HepG2 (cell line): ENCODE results near the gene CST3. TPM values are rescaled to one million over a fixed set of nuclear protein-coding genes. Genes with fewer than 3 reads are reported as not detected.
"Not testable (repeated sequence)": the region's sequence is repeated elsewhere in the genome, so short reads cannot be mapped to it uniquely, and the experiment has no call there.

ENCODE experiments used
- ATAC-seq: fragments of 200-7000 bp; cut with Tn5 transposase; 3 replicates; pipeline ENCODE4 v1.9.1; 2020; ENCODE audit warnings: mild to moderate bottlenecking, moderate library complexity
- BruUV-seq: library from RNA; stranded (reverse); fragments of 400-500 nt; replicated peaks from 2 replicates; lab custom pipeline; 2021; lab: Mats Ljungman, UMichigan
- CTCF ChIA-PET: fragments of 300-600 bp; formaldehyde crosslinking; extraction: SDS; loops from one replicate; lab custom pipeline; 2021; ENCODE audit warnings: low total read pairs, inconsistent platforms, low intra/inter-chr PET ratio; lab: Yijun Ruan, JAX
- POLR2A ChIA-PET: fragments of 350-600 bp; sonication (Branson Sonifier 250); formaldehyde crosslinking; loops from one replicate; lab custom pipeline; 2020; ENCODE audit warnings: antibody characterized with exemption, inconsistent platforms; lab: Yijun Ruan, JAX
- DNase-seq: peaks from one replicate; pipeline ENCODE4 v3.0.0-alpha.2; 2015; ENCODE audit warnings: low spot score
- FAIRE-seq: peaks from 3 replicates; lab custom pipeline; 2011; peaks lifted over from hg19 to GRCh38; lab: Jason Lieb, UNC
- H2AFZ ChIP-seq: one replicate; pipeline ENCODE4 v1.6.1; 2011; ENCODE audit warnings: low read length, inconsistent platforms
- H3K27ac ChIP-seq: fragments of 300-600 bp; 3 replicates; pipeline ENCODE4 v1.8.0; 2011; ENCODE audit warnings: mixed run types, mild to moderate bottlenecking, mixed read lengths, low read length, inconsistent platforms; ENCODE audit not compliant: insufficient read depth; ENCODE audit errors: extremely low read length
- H3K27me3 ChIP-seq, 2 experiments: fragments of 200-600 bp in 1 of 2; 2 replicates in 1 of 2; 3 replicates in 1 of 2; pipeline versions ENCODE4 v1.6.0 to v1.8.0; 2011; ENCODE audit warnings: low read length in 2 of 2, mild to moderate bottlenecking in 2 of 2, moderate library complexity in 2 of 2, inconsistent platforms in 1 of 2; ENCODE audit not compliant: insufficient read depth in 2 of 2, control insufficient read depth in 1 of 2
- H3K36me3 ChIP-seq, 2 experiments: fragments of 200-600 bp in 1 of 2; replicated peaks in 1 of 2; 2 replicates in 1 of 2; 3 replicates in 1 of 2; pipeline versions ENCODE4 v1.5.1 to v1.8.0; 2011; ENCODE audit warnings: low read length in 2 of 2, inconsistent platforms in 1 of 2; ENCODE audit not compliant: insufficient read depth in 2 of 2, control insufficient read depth in 1 of 2
- H3K4me1 ChIP-seq: 2 replicates; pipeline ENCODE4 v1.5.1; 2012; ENCODE audit warnings: low read length, inconsistent platforms; ENCODE audit not compliant: insufficient read depth
- H3K4me2 ChIP-seq: 2 replicates; pipeline ENCODE4 v1.6.0; 2011; ENCODE audit warnings: low read depth, low read length, inconsistent platforms
- H3K4me3 ChIP-seq, 3 experiments: fragments of 200-600 bp in 1 of 3; sonication (generic), shearing (Covaris generic) in 1 of 3; replicated peaks in 1 of 3; 2 replicates each; pipeline ENCODE4 v1.5.1; 2011 to 2016; ENCODE audit warnings: low read length in 3 of 3, inconsistent platforms in 2 of 3, low read depth in 2 of 3, mild to moderate bottlenecking in 2 of 3, control low read depth in 1 of 3, mixed read lengths in 1 of 3; ENCODE audit not compliant: insufficient read depth in 1 of 3
- H3K79me2 ChIP-seq: one replicate; pipeline ENCODE4 v1.6.1; 2011; ENCODE audit warnings: low read length, inconsistent platforms; ENCODE audit not compliant: insufficient read depth
- H3K9ac ChIP-seq: 2 replicates; pipeline ENCODE4 v1.6.0; 2011; ENCODE audit warnings: mild to moderate bottlenecking, low read depth, low read length, inconsistent platforms; ENCODE audit not compliant: insufficient read depth
- H3K9me3 ChIP-seq: 2 replicates; pipeline ENCODE4 v1.5.1; 2012; ENCODE audit warnings: mild to moderate bottlenecking, low read length
- H4K20me1 ChIP-seq: 2 replicates; pipeline ENCODE4 v1.6.0; 2011; ENCODE audit warnings: inconsistent platforms, mild to moderate bottlenecking, low read length, moderate library complexity; ENCODE audit not compliant: insufficient read depth
- SAP130 ChIP-seq: IDR thresholded peaks from 2 replicates; pipeline ENCODE4 v1.6.1; 2016; ENCODE audit warnings: low read depth
- SOX13 ChIP-seq, 3 experiments: fragments of 450-650 bp in 1 of 3; sonication (generic) in 1 of 3; formaldehyde crosslinking in 1 of 3; IDR thresholded peaks in 2 of 3; conservative IDR thresholded peaks in 1 of 3; 2 replicates each; pipeline versions ENCODE4 v1.5.0 to v1.6.1; 2016 to 2020; ENCODE audit warnings: antibody characterized with exemption in 1 of 3, mild to moderate bottlenecking in 1 of 3, missing compliant biosample characterization in 1 of 3, missing genetic modification reagents in 1 of 3, moderate library complexity in 1 of 3
- WGBS: methylation state at CpG from one replicate; pipeline ENCODE4 v1.1.6; 2017; ENCODE audit warnings: low lambda C conversion rate; 5-methylcytosine and 5-hydroxymethylcytosine counted together
- in situ Hi-C: cut with HindIII; loops from 2 replicates; pipeline ENCODE4 v1.10.0; 2017; ENCODE audit warnings: low pct_unique_long_range_greater_than_20kb; ENCODE audit not compliant: extremely low pct_ligation_motif_present
- intact Hi-C: fragments of 100-400 bp; cut with micrococcal nuclease; formaldehyde crosslinking; loops from one replicate; pipeline ENCODE4 v1.10.0; 2022; ENCODE audit not compliant: unreplicated experiment
- polyA plus RNA-seq, 8 experiments: library from polyadenylated mRNA; depleted of rRNA in 3 of 8; stranded (reverse) in 7 of 8; unstranded in 1 of 8; fragments of >200 nt; fragmentation: Illumina TruSeq in 4 of 8; extraction: Trizol in 4 of 8; gene quantifications; 2 replicates each; pipeline versions ENCODE4 v1.2.1 to v1.2.3, GENCODE V29; 2011 to 2016; ENCODE audit warnings: low read depth in 4 of 8, missing spikeins in 1 of 8, mixed read lengths in 1 of 8; ENCODE audit not compliant: insufficient read depth in 1 of 8
- total RNA-seq, 5 experiments: library from RNA; depleted of rRNA; stranded (reverse); fragments of >200 nt; fragmentation: Illumina TruSeq; extraction: Trizol; gene quantifications; 2 replicates each; pipeline ENCODE4 v1.2.3, GENCODE V29; 2016; ENCODE audit warnings: low read depth in 1 of 5
- TF ChIP-seq, protein P1 (sequence below): sonication (generic); formaldehyde crosslinking; IDR thresholded peaks from 2 replicates; pipeline ENCODE4 v1.4.0; 2020; ENCODE audit warnings: missing genetic modification reagents
- TF ChIP-seq, protein P2 (sequence below): sonication (generic); formaldehyde crosslinking; IDR thresholded peaks from 2 replicates; pipeline ENCODE4 v1.4.0; 2020; ENCODE audit warnings: missing genetic modification reagents, borderline replicate concordance

CST3 gene
- total and polyA plus RNA-seq, 2 of the 13 experiments (the other 11 are each of a cell fraction or from before 2014, with no cell fraction given) = 690 to 1,005 TPM

DNA sequence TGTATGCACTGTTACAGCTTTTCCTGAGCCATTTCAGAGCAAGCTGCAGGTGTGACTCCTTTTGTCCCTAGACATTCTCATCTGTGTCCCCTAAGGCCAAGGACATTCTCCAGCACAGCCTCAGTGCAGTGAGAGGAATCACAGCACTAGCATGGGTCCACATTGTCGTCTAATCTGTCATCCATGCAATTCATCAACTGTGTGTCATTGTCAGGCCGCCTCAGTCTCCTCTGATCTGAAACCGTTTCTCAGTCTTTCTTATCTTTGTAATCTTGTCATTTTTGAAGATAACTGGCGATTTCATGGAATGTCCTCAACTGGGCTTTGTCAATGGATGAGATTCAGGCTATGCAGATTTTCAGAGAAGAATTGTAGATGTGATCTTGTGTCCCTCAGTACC lies 26.3 kb upstream of the CST3 start:
- POLR2A ChIA-PET = interaction anchor here (9.9 kb wide), 1 partner anchor 28 kb away, joined by 543 read pairs; the partner anchor contains the start of gene CST3
- ATAC-seq; H3K4me2 ChIP-seq; BruUV-seq; H3K9me3 ChIP-seq; H3K9ac ChIP-seq; DNase-seq; H2AFZ ChIP-seq; H3K4me3 ChIP-seq; H3K79me2 ChIP-seq; H3K36me3 ChIP-seq; H3K27me3 ChIP-seq; H3K27ac ChIP-seq; in situ Hi-C loops; FAIRE-seq; CTCF ChIA-PET; H4K20me1 ChIP-seq; TF ChIP-seq SOX13 (IDR thresholded peaks at IDR 0.05): not testable (repeated sequence)
- WGBS = 80% methylated on average over 4 of the region's 4 CpGs
- intact Hi-C loops = loop anchor here (5.0 kb wide), 1 partner anchor 37 kb away; no protein-coding TSS in a partner anchor
- H3K4me1 ChIP-seq = peaks cover 67% of the 10 kb centered on the region
- peak in 1 of 2 experiments; percentile 38; a peak in 1 of 4 replicates for TF ChIP-seq SOX13 (CRISPR knock-in tag; conservative IDR thresholded peaks at IDR 0.05 in 1 of 2, IDR thresholded peaks at IDR 0.05 in 1 of 2)
- TF ChIP-seq, protein P1, sequence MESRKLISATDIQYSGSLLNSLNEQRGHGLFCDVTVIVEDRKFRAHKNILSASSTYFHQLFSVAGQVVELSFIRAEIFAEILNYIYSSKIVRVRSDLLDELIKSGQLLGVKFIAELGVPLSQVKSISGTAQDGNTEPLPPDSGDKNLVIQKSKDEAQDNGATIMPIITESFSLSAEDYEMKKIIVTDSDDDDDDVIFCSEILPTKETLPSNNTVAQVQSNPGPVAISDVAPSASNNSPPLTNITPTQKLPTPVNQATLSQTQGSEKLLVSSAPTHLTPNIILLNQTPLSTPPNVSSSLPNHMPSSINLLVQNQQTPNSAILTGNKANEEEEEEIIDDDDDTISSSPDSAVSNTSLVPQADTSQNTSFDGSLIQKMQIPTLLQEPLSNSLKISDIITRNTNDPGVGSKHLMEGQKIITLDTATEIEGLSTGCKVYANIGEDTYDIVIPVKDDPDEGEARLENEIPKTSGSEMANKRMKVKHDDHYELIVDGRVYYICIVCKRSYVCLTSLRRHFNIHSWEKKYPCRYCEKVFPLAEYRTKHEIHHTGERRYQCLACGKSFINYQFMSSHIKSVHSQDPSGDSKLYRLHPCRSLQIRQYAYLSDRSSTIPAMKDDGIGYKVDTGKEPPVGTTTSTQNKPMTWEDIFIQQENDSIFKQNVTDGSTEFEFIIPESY (CRISPR knock-in tag) = 0 out of 2 replicates have a peak, but pooled peaks have one; percentile 32
- TF ChIP-seq, protein P2, sequence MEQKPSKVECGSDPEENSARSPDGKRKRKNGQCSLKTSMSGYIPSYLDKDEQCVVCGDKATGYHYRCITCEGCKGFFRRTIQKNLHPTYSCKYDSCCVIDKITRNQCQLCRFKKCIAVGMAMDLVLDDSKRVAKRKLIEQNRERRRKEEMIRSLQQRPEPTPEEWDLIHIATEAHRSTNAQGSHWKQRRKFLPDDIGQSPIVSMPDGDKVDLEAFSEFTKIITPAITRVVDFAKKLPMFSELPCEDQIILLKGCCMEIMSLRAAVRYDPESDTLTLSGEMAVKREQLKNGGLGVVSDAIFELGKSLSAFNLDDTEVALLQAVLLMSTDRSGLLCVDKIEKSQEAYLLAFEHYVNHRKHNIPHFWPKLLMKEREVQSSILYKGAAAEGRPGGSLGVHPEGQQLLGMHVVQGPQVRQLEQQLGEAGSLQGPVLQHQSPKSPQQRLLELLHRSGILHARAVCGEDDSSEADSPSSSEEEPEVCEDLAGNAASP = 0 out of 2 replicates have a peak, but pooled peaks have one; percentile 44
- peak; percentile 20; the same call in 1 of the 2 replicates for TF ChIP-seq SAP130 (CRISPR knock-in tag)
